ENCODE data around the gene RASGRF1.

The RASGRF1 gene

DNA sequence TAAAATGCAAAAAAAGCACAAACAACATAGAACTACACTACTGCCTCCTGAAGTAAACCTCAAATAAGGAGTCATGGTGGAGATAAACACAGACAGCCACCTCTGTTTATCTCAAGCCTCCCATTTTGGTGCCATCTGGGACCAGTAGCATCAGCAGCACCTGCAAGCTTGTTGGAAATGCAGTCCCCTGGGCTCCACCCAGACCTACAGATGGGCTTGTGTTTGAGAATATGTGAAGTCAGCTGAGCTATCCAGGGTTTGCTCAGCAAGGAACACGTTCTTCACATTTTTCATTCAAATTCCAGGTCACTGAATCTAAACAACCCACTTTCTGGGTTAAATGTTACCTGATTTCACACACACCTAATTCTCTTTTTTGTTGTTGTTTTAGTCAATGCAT, 45.5 kb downstream of the RASGRF1 start:
- TF ChIP-seq CTCF (IDR thresholded peaks at IDR 0.05; ENCODE audit: insufficient read depth, low read depth, low read length, missing control alignments) = no peak
- H3K4me3 ChIP-seq (ENCODE audit: low read length) = no peak overlapping the region
- DNase-seq (ENCODE audit: low read depth) = no peak

GRCh38 chr15:79042213-79042928, 48.2 kb downstream of the RASGRF1 start:
- H3K4me3 ChIP-seq (ENCODE audit: low read length) = no peak overlapping the region
- TF ChIP-seq CTCF (IDR thresholded peaks at IDR 0.05; ENCODE audit: insufficient read depth, low read depth, low read length, missing control alignments) = no peak

DNA sequence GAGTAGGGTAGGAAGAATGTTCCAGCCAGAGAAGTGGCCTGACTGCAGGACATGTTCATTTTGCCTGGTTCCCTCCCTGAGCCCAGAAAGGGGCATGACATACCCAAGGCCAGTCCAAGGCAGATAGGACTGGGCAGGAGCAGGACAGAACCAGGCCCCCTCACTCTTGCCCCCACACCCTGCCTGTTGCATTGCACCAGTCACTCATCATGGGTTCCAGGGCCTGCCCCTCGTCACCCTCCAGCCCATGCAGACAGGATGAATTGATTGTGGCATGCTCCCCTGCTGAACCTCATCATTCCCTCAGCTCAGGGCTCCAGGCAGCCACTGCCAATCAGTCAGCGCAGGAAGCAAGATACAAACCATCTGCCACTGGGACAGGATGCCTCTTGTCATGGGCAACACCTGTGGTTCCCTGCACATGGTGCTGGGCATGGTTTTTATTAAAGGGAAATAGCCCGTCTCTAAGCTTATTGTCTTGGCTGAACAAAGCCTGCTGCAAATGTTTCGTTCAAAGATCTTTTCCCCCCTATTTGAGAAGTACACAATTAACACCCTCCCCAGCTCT, 48.9 kb downstream of the RASGRF1 start:
- no peak for TF ChIP-seq CTCF (IDR thresholded peaks at IDR 0.05; ENCODE audit: insufficient read depth, low read depth, low read length, missing control alignments)
- no peak for DNase-seq (ENCODE audit: low read depth)
- H3K4me3 ChIP-seq (ENCODE audit: low read length) = no peak overlapping the region

More at GRCh38 chr15:79042213-79042928, 48.2 kb downstream of the RASGRF1 start:
- no peak for DNase-seq (ENCODE audit: low read depth)

DNA sequence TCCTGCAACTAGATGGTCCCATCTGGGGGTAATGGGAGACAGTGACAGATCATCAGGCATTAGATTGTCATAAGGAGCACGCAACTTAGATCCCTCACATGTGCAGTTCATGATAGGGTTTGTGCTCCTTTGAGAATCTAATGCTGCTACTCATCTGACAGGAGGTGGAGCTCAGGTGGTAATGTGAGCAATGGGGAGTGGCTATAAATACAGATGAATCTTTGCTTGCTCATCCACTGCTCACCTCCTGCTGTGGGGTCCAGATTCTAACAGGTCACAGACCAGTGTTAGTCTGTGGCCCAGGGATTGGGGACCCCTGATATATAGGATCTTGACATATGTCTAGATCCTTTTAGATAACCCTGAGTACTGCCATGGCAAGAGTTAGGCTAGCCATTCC, 52.7 kb downstream of the RASGRF1 start:
- no peak overlapping the region for H3K4me3 ChIP-seq (ENCODE audit: low read length)
- TF ChIP-seq CTCF (IDR thresholded peaks at IDR 0.05; ENCODE audit: insufficient read depth, low read depth, low read length, missing control alignments) = no peak
- peak; percentile 48 for DNase-seq (ENCODE audit: low read depth)

- no peak overlapping the region for H3K4me3 ChIP-seq (ENCODE audit: low read length)
- DNase-seq (ENCODE audit: low read depth) = no peak
- TF ChIP-seq CTCF (IDR thresholded peaks at IDR 0.05; ENCODE audit: insufficient read depth, low read depth, low read length, missing control alignments) = no peak
These were observed 54.3 kb downstream of the RASGRF1 start for GRCh38 chr15:79036323-79036722.

DNA sequence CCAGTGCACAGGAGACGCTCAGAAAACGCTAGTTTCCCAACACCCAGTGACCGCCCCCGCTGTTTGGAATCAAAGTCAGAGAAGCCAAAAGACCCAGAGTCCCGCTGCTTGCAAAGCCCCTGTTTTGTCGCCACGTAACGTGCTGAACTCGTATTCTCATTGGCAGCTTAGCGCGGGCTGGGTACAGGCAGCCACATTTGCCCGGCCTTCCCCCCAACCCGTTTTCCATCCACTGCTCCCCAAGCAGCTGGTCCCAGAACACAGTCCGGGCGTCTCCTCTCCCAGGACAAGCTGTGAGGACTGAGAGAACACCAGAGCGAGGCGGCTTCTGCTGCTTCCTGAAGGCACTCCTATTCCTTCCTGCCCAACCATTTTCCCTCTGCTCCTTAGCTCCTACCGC, 54.8 kb downstream of the RASGRF1 start:
- TF ChIP-seq CTCF (IDR thresholded peaks at IDR 0.05; ENCODE audit: insufficient read depth, low read depth, low read length, missing control alignments) = no peak
- no peak for DNase-seq (ENCODE audit: low read depth)
- no peak overlapping the region for H3K4me3 ChIP-seq (ENCODE audit: low read length)

All from epithelial cell of esophagus (primary cell).